Heart left ventricle (tissue), 13 donors: ENCODE results near the gene DDX27.

Experiments used
- CTCF ChIP-seq, 12 donors: fragments of 200-600 bp; sonication (generic) in 4 of 12; IDR thresholded peaks; one replicate each; pipeline versions ENCODE4 v1.5.0 to v1.8.0; 2018 to 2022; ENCODE audit warnings: antibody characterized with exemption in 12 of 12, mild to moderate bottlenecking in 5 of 12
- POLR2A ChIP-seq, 2 donors: fragments of 450-650 bp; IDR thresholded peaks; one replicate each; pipeline ENCODE4 v1.6.1; 2017; ENCODE audit warnings: antibody characterized with exemption in 2 of 2, mild to moderate bottlenecking in 2 of 2, moderate library complexity in 2 of 2
- donor health status: ischemic (EF 13 %, LVEDD 7.1; RV severe dilation, severe dysfunction).
- donor health status: DM: no; HTN: yes; CAD: no.
- donor health status: DM: no; HTN: no; CAD: no.
- donor health status: ischemic (EF 25% LVEDD 6.9; RV normal size, moderate dysfunction).
- donor health status: ischemic (EF 25% LVEDD 5.7; RV mildly dilated, moderate dysfunction).
- donor health status: ischemic (EF 35%, LVEDD 5.7; RV mildly dilated, moderate dysfunction).
- donor health status: nonischemic (EF 11% LVEDD 7.7; RV severe dilation, severe dysfunction).
- donor health status: DM: yes; HTN: yes; CAD: no.
- donor health status: PGD.
- donor health status: ischemic (EF 29% LVEDD 5.4; RV normal size, mild dysfunction).
- donor health status: nonischemic (EF 23%, LVEDD 6.1; RV moderate dilation, normal function).

- no peak for TF ChIP-seq POLR2A (IDR thresholded peaks at IDR 0.05)
- no peak for TF ChIP-seq CTCF (IDR thresholded peaks at IDR 0.05)
These were observed 29.9 kb downstream of the DDX27 start for GRCh38 chr20:49248879-49249665.
